Cerebellar nuclear complex (tissue), 1 donor: ENCODE results near the gene TBRG4.
A peak's percentile ranks its signal among the peaks of the same experiment; 100 is the strongest.

Experiments
- DNase-seq, 2 experiments: peaks; one replicate each; lab custom pipeline; 2025; lab: John Stamatoyannopoulos, UW

Gene TBRG4

GRCh38 chr7:45089341-45089891 lies 22.1 kb downstream of the TBRG4 start:
- peak; percentile 92 to 94 for DNase-seq

DNA sequence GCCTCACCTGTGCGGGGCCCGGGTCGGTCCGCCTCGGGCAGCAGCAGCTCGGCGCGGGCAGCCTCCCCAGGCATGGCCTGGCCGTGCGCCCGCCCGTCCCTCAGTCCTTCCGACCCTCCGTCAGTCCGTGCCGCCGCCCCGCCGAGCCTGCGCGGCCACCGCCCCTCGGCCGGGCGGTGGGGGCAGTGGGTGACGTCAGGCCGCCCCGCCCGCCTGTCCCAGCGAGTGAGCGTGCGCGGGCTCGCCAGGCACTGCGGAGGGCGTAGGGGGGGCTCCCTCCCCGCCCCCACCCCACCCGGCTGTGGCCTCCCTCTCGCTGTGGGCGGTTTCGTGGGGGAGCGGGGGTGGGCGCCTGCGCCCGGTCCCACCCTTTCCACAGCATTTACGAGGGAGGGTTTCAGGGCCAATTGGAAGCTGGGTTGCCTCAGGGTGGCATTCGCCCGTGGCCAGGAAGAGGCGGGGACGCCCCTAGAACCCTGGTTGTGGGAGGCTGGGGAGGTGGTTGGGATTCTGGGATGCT lies 22.6 kb downstream of the TBRG4 start, which contains the start of gene NACAD:
Gene NACAD (minus strand): TSS at position 149 of the 520 bp plus-strand sequence. CDS start 75 bp downstream, at position 74.
- DNase-seq, result no peak

DNA sequence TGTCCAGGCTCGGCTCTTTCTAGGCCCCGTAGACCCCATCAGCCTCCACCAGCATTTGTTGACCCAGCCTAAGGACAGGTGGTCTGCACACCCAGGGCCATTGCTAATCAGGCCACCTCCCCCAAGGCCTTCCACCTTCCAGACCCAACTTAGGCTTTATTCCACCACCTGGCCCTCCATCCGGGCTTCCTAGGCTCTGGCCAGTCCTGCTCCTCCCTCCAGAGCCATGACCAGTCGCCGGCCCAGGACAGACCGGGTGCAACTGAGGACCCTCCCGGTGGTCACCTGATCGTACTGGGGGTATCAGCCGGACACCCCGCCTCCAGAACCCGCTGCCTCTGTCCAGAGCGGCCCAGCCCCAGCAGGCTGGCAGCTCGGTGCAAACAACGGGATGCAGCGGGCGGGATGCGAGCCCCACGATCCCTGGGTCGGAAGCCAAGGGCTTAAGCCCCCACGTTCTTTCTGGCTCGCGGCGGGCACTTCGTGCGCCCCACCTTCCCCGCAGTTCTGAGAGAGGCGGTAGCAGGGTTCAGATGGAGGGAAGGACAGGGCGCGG lies 23.3 kb downstream of the TBRG4 start:
- no peak for DNase-seq

GRCh38 chr7:45087301-45088145 lies 24.0 kb downstream of the TBRG4 start:
- no peak for DNase-seq

DNA sequence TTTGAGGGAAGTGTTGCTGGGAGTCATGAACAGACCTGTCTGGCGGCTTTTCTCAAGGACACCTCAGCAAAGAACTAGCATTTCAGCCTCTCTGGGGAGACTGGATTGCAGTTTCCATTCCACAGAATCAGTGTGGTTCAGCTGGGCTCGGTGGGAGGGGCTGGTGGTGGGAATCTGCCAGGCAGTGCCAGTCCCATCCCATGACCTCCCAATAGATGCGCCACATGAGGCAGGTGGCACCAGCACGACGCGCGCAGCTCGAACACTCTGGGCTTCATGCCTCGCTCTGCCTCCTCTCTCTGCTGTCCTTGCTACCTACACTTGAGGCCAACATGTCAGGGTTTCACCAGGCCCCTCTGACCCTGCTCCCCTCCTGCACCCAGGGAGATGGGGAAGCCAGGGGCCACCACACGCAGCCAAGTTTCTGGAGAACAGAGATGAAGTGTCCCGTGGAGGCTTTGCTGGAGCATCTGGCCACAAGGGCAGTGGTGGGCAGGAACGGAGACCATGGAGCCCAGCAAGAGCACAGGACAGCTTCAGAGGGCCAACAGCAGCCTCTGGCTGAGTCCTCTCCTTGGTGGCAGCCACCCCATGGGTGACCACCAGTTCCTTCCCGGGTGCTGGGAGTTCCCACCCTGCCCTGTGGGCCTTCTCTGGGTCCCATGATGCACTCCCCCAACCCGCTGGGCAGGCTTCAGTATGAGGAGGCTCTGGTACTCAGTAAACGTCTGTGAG lies 25.0 kb downstream of the TBRG4 start:
- no peak for DNase-seq

DNA sequence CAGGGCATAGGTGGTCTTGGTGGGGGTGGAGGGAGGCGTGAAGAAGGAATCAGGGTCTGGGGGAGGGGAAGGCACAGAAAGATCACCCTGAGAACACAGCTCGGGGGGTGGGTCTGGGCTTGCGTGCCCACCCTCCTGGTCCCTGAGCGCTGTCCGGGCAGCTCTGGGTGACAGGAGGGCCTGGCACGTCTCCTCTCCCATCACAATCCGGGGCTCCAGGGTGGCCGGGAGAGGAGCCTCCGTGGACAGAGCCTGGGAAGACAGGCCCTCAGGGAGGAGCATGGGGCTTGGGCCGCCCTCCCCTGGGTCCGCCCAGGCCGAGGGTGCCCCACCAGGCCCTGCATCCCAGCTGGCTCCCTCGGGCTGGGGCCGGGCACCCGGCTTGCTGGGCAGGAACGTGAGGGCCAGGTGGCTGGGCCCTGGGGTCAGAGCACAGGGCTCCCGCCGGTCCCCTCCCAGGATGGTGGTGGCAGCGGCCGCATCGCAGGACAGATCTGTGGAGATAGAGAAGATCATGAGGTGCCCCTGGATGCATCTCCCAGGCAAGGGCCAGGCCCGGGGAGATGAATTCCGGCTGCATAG lies 25.8 kb downstream of the TBRG4 start:
- no peak for DNase-seq

DNA sequence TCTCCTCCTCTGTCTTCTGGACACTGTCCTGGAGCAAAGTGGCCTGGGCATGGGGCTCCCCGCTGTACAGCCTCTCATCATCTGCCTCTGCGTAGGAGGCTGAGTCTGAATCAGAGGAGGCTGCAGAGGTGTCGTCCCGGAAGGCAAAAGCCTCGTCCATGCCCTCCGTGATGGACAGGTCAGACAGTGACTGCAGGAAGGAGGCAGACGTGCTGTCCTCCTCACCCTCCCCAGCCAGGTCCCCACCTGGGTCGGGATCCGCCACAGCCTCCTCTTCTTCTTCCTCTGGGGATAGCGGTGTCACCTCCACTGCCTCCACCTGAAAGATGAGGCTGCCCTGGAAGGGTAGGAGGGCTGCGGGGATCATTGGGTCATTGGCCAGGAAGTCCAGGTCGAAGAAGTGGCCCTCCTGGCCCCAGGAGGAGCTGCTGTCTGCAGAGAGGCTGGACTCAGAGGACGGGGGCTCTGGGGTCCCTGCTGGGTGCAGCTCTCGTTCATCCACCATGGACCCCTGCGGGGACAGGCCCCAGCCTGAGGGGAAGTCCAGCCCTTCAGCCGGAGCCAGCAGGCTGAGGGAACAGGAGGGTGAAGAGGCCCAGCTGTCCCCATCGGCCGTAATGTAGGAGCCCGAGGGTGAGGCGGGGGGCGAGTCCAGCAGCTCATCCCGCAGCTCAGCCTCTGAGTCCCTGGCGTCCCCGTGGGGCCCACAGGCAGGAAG lies 26.4 kb downstream of the TBRG4 start:
- no peak for DNase-seq

GRCh38 chr7:45084336-45084735 lies 27.2 kb downstream of the TBRG4 start:
- DNase-seq, result no peak

GRCh38 chr7:45082831-45083331 lies 28.6 kb downstream of the TBRG4 start:
- DNase-seq, result no peak

DNA sequence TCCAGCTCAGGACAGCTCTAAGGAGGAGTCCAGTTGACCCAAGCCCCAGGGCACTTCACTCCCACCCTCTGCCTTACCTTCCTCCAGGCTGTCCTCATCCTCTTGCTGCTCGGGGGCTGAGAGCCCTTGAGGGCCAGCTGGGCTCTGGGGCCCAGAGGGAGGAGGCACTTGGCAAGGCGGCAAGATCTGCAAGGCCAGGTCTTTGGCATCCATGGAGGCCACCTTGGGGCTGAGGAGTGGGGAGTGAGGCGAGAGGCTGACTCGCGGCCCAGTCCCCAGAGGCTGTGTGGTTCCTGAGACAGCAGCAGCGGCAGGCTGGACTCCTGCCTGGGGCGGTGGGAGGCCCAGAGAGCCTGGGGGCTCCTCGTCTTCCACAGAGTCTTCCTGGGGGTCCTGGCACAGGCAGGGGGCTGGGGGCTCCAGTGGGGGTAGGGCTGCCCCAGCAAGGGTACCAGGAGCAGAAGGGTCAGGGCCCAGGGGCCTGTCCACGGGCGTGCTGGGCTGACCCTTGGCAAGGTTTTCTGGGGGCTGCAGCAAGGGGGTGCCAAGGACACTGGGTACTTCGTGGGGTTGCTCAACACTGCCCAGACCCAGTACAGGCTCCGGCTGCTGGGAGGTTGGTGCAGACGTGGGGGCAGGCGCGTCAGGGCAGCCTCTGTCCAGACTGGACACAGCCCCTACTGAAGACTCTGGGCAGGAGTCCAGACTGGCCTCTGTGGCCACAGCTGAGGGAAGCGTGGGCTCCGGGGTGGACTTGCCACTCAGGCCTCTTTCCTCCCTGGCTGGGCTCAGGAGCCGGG lies 29.3 kb downstream of the TBRG4 start:
- no peak for DNase-seq

DNA sequence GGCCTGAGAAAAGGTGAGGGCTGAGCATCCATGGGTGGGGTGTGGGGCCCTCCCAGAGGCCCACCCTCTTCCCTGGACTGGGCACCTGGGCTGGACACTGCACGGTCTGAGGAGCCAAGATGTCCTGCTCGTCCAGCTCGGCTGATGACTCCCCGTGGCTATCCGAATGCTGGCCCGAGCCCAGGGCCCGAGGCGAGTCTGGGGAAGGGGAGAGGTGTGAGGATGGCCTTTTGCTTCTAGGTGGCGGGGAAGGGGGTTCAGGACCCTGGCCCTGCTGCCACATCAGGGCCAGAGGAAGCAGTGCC lies 29.9 kb downstream of the TBRG4 start:
- no peak for DNase-seq

GRCh38 chr7:45080958-45081669 lies 30.4 kb downstream of the TBRG4 start:
- no peak for DNase-seq

DNA sequence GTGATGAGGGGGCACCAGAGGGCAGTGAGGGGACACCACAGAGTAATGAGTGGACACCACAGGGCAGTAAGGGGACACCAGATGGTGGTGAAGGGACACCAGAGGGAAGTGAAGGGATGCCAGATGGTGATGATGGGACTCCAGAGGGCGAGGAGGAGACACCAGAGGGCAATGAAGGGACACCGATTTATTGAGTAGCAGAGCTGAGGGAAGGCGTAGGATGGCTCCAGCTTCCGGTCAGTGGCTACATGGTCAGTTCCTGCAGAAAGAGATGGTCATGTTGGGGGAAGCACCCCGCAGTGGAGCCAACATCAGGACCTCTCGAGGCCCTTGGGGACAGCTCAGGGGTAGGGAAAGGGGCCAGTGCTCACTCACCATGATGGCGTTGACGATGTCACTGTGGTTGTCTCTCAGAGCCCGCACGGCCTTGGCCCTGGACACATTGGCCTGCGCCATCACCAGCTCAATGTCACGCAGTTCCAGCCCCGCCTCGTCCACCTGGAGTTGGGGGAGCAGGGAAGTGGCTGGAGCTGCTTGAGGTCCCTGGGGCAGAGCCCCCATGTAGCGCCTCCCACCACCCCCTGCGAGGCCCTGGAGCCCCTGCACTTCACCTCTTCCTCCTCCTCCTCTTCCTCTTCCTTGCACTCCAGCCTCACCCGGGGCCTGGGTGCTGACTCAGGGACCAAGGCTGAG lies 31.1 kb downstream of the TBRG4 start:
- no peak for DNase-seq

- DNase-seq, result no peak
Measured at GRCh38 chr7:45078125-45078681, 33.3 kb downstream of the TBRG4 start.

DNA sequence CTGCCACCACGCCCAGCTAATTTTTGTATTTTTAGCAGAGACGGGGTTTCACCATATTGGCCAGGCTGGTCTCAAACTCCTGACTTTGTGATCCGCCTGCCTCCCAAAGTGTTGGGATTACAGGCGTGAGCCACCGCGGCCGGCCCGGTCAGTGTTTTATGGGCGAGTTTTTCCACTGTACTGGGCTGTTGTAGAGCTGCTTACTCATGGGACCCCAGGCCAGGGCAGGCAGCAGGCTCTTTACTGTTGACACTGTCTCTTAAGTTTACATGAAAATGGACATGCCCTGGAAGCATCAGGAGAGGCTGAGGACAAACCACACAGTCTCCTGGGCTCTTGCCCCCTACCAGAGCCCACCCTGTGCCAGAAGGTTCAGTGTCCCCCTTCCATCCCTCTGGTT lies 33.9 kb downstream of the TBRG4 start:
- no peak for DNase-seq

DNA sequence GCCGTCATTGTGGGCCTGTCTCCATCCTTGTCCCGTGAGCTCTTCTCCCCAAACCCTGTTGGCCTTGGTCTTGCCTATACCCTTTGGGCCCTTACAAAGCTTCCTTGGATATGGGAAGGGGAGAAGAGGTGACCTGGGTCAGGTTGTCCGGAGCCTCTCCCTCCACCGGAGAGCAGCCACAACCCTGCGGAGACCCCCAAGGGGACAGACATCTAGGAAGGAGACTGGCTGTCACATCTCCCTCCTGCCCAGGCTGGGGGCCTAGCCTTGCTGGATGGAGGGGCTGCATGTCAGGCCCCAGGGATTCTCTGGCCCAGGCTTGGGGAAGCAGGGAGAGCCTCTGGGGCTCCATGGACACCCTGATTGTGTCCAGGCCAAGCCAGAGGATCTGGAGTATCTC lies 34.6 kb downstream of the TBRG4 start:
- no peak for DNase-seq

- no peak for DNase-seq
Measured at GRCh38 chr7:45075871-45076796, 35.4 kb downstream of the TBRG4 start.

DNA sequence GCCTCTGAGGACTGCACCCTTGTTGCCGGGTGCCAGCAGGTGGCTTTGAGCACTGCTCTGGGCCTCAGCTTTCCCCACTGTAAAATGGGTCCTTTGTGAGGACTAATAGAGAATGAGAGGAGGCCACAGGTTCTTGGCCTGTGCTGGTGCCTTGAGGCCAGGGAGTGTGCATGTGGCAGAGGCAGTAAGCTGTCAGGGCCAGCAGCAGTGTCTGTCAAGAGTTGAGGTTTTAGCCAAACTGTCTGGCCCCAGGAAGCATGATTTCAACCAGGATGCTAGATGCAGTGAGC lies 36.2 kb downstream of the TBRG4 start:
- DNase-seq, result no peak
